Mesenchymal stem cell (in vitro differentiated cells and primary cell): Measurements from ENCODE around the gene CD83.
"Not testable (repeated sequence)": the region's sequence is repeated elsewhere in the genome, so short reads cannot be mapped to it uniquely, and the experiment has no call there.

ENCODE experiments used
- DNase-seq: peaks from one replicate; pipeline ENCODE4 v3.0.0-alpha.2; 2013
- H2AFZ ChIP-seq: one replicate; pipeline ENCODE4 v1.6.1; 2013; ENCODE audit warnings: low read depth, mild to moderate bottlenecking, control low read depth, inconsistent platforms, low read length, moderate library complexity
- H2AK5ac ChIP-seq: 2 replicates; pipeline ENCODE4 v1.6.1; 2013; ENCODE audit warnings: low read length, moderate library complexity, mild to moderate bottlenecking, inconsistent platforms; ENCODE audit not compliant: severe bottlenecking
- H2BK120ac ChIP-seq: one replicate; pipeline ENCODE4 v1.6.1; 2013; ENCODE audit warnings: low read depth, mild to moderate bottlenecking, inconsistent platforms, low read length, moderate library complexity
- H2BK12ac ChIP-seq, 2 experiments: one replicate each; pipeline ENCODE4 v1.6.1; 2013; ENCODE audit warnings: inconsistent platforms in 2 of 2, low read length in 2 of 2, mild to moderate bottlenecking in 2 of 2, moderate library complexity in 2 of 2, control low read depth in 1 of 2
- H2BK15ac ChIP-seq: one replicate; pipeline ENCODE4 v1.6.1; 2013; ENCODE audit warnings: mild to moderate bottlenecking, low read depth, inconsistent platforms; ENCODE audit not compliant: poor library complexity, severe bottlenecking
- H2BK5ac ChIP-seq: 2 replicates; pipeline ENCODE4 v1.6.1; 2013; ENCODE audit warnings: low read depth, mild to moderate bottlenecking, low read length, control low read depth, inconsistent platforms; ENCODE audit not compliant: poor library complexity, severe bottlenecking
- H3K14ac ChIP-seq, 2 experiments: one replicate each; pipeline ENCODE4 v1.6.1; 2013; ENCODE audit warnings: inconsistent platforms in 2 of 2, low read length in 2 of 2, control low read depth in 1 of 2, mild to moderate bottlenecking in 1 of 2, moderate library complexity in 1 of 2
- H3K18ac ChIP-seq, 2 experiments: one replicate each; pipeline ENCODE4 v1.6.1; 2013; ENCODE audit warnings: inconsistent platforms in 2 of 2, low read length in 2 of 2, control low read depth in 1 of 2, low read depth in 1 of 2, mild to moderate bottlenecking in 1 of 2
- H3K23ac ChIP-seq, 2 experiments: one replicate each; pipeline ENCODE4 v1.6.1; 2013; ENCODE audit warnings: inconsistent platforms in 2 of 2, low read length in 2 of 2, mild to moderate bottlenecking in 2 of 2, moderate library complexity in 2 of 2, control low read depth in 1 of 2
- H3K27ac ChIP-seq: 2 replicates; pipeline ENCODE4 v1.5.1; 2013; ENCODE audit warnings: mild to moderate bottlenecking, moderate library complexity, low read length, control low read depth, inconsistent platforms; ENCODE audit not compliant: poor library complexity, severe bottlenecking
- H3K27me3 ChIP-seq, 2 experiments: 2 replicates each; pipeline versions ENCODE4 v1.6.1 to v1.7.0; 2013; ENCODE audit warnings: low read length in 2 of 2, mild to moderate bottlenecking in 2 of 2, moderate library complexity in 2 of 2, control low read depth in 1 of 2, inconsistent platforms in 1 of 2; ENCODE audit not compliant: control insufficient read depth in 1 of 2, insufficient read depth in 1 of 2
- H3K36me3 ChIP-seq, 2 experiments: 2 replicates each; pipeline versions ENCODE4 v1.6.1 to v1.7.0; 2013; ENCODE audit warnings: low read length in 2 of 2, control low read depth in 1 of 2, inconsistent platforms in 1 of 2, low read depth in 1 of 2, mild to moderate bottlenecking in 1 of 2; ENCODE audit not compliant: insufficient read depth in 2 of 2, control insufficient read depth in 1 of 2
- H3K4ac ChIP-seq, 2 experiments: one replicate each; pipeline ENCODE4 v1.6.1; 2013; ENCODE audit warnings: inconsistent platforms in 2 of 2, low read length in 2 of 2, mild to moderate bottlenecking in 2 of 2, moderate library complexity in 2 of 2, control low read depth in 1 of 2, low read depth in 1 of 2
- H3K4me1 ChIP-seq: 2 replicates; pipeline ENCODE4 v1.6.1; 2013; ENCODE audit warnings: low read depth, low read length, control low read depth; ENCODE audit not compliant: control insufficient read depth, insufficient read depth
- H3K4me2 ChIP-seq: 2 replicates; pipeline ENCODE4 v1.6.1; 2013; ENCODE audit warnings: low read length, mild to moderate bottlenecking, inconsistent platforms; ENCODE audit not compliant: poor library complexity, severe bottlenecking
- H3K4me3 ChIP-seq, 2 experiments: 2 replicates each; pipeline versions ENCODE4 v1.5.1 to v1.7.0; 2013; ENCODE audit warnings: low read length in 2 of 2, mild to moderate bottlenecking in 2 of 2, control low read depth in 1 of 2, low read depth in 1 of 2; ENCODE audit not compliant: insufficient read depth in 1 of 2
- H3K79me1 ChIP-seq: replicated peaks from 2 replicates; pipeline ENCODE4 v1.6.1; 2013; ENCODE audit warnings: mild to moderate bottlenecking, control low read depth, low read length, inconsistent platforms; ENCODE audit not compliant: poor library complexity, severe bottlenecking
- H3K9ac ChIP-seq: 2 replicates; pipeline ENCODE4 v1.7.0; 2013; ENCODE audit warnings: mild to moderate bottlenecking, low read length, moderate library complexity
- H3K9me3 ChIP-seq: 2 replicates; pipeline ENCODE4 v1.7.0; 2013; ENCODE audit warnings: mild to moderate bottlenecking, low read length; ENCODE audit not compliant: control insufficient read depth
- H4K8ac ChIP-seq: one replicate; pipeline ENCODE4 v1.6.1; 2013; ENCODE audit warnings: inconsistent platforms, mild to moderate bottlenecking, low read length, moderate library complexity
- H4K91ac ChIP-seq: one replicate; pipeline ENCODE4 v1.6.1; 2013; ENCODE audit warnings: mild to moderate bottlenecking, low read length, inconsistent platforms
- WGBS: methylation state at CpG from one replicate; pipeline ENCODE4 v1.1.7; 2013; ENCODE audit warnings: mixed read lengths; 5-methylcytosine and 5-hydroxymethylcytosine counted together

The CD83 gene

GRCh38 chr6:14072084-14072483 lies 45.5 kb upstream of the CD83 start:
- Histone ChIP-seq H3K18ac (no peak overlapping the region), H2AFZ (no peak overlapping the region), H3K4me2 (no peak overlapping the region), H3K79me1 (no peaks in the 10 kb centered on the region), H4K91ac (no peak overlapping the region), H3K9me3 (no peaks in the 10 kb centered on the region), H3K9ac (no peak overlapping the region), H3K4me3 (no peak overlapping the region), H2BK12ac (no peak overlapping the region), H3K14ac (no peak overlapping the region), H3K4me1 (peaks cover 5% of the 10 kb centered on the region), H3K4ac (no peak overlapping the region), H2BK120ac (no peak overlapping the region), H2AK5ac (no peak overlapping the region), H3K23ac (no peak overlapping the region), H2BK5ac (no peak overlapping the region), H3K27ac (no peak overlapping the region), H3K36me3 (no peaks in the 10 kb centered on the region), H2BK15ac (no peak overlapping the region), H4K8ac (no peak overlapping the region), H3K27me3 (no peaks in the 10 kb centered on the region)
- peak; percentile 22 for DNase-seq
- WGBS, result 95% methylated on average over 4 of the region's 5 CpGs

- H2AK5ac ChIP-seq, H3K4me1 ChIP-seq, DNase-seq, H3K9ac ChIP-seq, H2BK15ac ChIP-seq, H2AFZ ChIP-seq, H3K79me1 ChIP-seq, H2BK5ac ChIP-seq, H3K4me3 ChIP-seq, H2BK120ac ChIP-seq, H3K14ac ChIP-seq, H3K9me3 ChIP-seq, H3K23ac ChIP-seq, H3K27me3 ChIP-seq, H3K27ac ChIP-seq, H4K91ac ChIP-seq, H3K36me3 ChIP-seq, H4K8ac ChIP-seq, H3K4me2 ChIP-seq, H3K4ac ChIP-seq: not testable (repeated sequence)
- 98% methylated on average over 6 of the region's 7 CpGs for WGBS
- H3K18ac ChIP-seq, result peak overlapping the region in 1 of 2 experiments; percentile 33
- H2BK12ac ChIP-seq, result peak overlapping the region in 1 of 2 experiments; percentile 66
These were observed 43.8 kb upstream of the CD83 start for GRCh38 chr6:14073561-14074354.

GRCh38 chr6:14074476-14075094 lies 43.0 kb upstream of the CD83 start:
- peaks cover 2% of the 10 kb centered on the region for H3K4me1 ChIP-seq
- no peak overlapping the region for H3K14ac ChIP-seq
- H4K8ac ChIP-seq, result peak overlapping the region; percentile 91
- H2AFZ ChIP-seq, result no peak overlapping the region
- H3K9me3 ChIP-seq, result no peaks in the 10 kb centered on the region
- H3K4me3 ChIP-seq, result peak overlapping the region in 1 of 2 experiments; percentile 78
- DNase-seq, result no peak
- H2AK5ac ChIP-seq, result no peak overlapping the region
- no peaks in the 10 kb centered on the region for H3K36me3 ChIP-seq
- no peak overlapping the region for H4K91ac ChIP-seq
- no peak overlapping the region for H3K18ac ChIP-seq
- H3K79me1 ChIP-seq, result no peaks in the 10 kb centered on the region
- no peaks in the 10 kb centered on the region for H3K27me3 ChIP-seq
- H3K4me2 ChIP-seq, result no peak overlapping the region
- H3K4ac ChIP-seq, result no peak overlapping the region
- no peak overlapping the region for H3K23ac ChIP-seq
- peak overlapping the region; percentile 88 for H3K9ac ChIP-seq
- H2BK15ac ChIP-seq, result no peak overlapping the region
- no peak overlapping the region for H2BK12ac ChIP-seq
- no CpG with 5 or more reads among the region's 3 CpGs for WGBS
- no peak overlapping the region for H3K27ac ChIP-seq
- no peak overlapping the region for H2BK5ac ChIP-seq
- H2BK120ac ChIP-seq, result no peak overlapping the region

GRCh38 chr6:14075095-14075503 lies 42.5 kb upstream of the CD83 start:
- H3K9ac ChIP-seq, result peak overlapping the region; percentile 88
- H3K27me3 ChIP-seq, result no peaks in the 10 kb centered on the region
- no peaks in the 10 kb centered on the region for H3K36me3 ChIP-seq
- H2BK120ac ChIP-seq, result no peak overlapping the region
- no peak overlapping the region for H3K27ac ChIP-seq
- H3K4me1 ChIP-seq, result peaks cover 2% of the 10 kb centered on the region
- WGBS, result 9% methylated on average over 6 of the region's 7 CpGs
- H3K79me1 ChIP-seq, result no peaks in the 10 kb centered on the region
- peak overlapping the region; percentile 89 for H4K91ac ChIP-seq
- no peak overlapping the region for H2BK12ac ChIP-seq
- peak overlapping the region; percentile 30 for H3K4me2 ChIP-seq
- H3K4me3 ChIP-seq, result peak overlapping the region in 1 of 2 experiments; percentile 78
- H3K4ac ChIP-seq, result no peak overlapping the region
- peak overlapping the region; percentile 91 for H4K8ac ChIP-seq
- H3K9me3 ChIP-seq, result no peaks in the 10 kb centered on the region
- H2BK15ac ChIP-seq, result no peak overlapping the region
- H2AK5ac ChIP-seq, result no peak overlapping the region
- DNase-seq, result peak; percentile 75
- H3K23ac ChIP-seq, result no peak overlapping the region
- H2BK5ac ChIP-seq, result no peak overlapping the region
- H3K14ac ChIP-seq, result no peak overlapping the region
- H2AFZ ChIP-seq, result no peak overlapping the region
- H3K18ac ChIP-seq, result peak overlapping the region in 1 of 2 experiments; percentile 12
